Stimulated activated CD8-positive, alpha-beta memory T cell treated with anti-CD3 and anti-CD28 coated beads, Interleukin-15, amount 100 ng/mL, for 1 hour (primary cell): ENCODE results near the gene EGR1.

Source experiments
- DNase-seq: peaks from one replicate; pipeline ENCODE4 v3.0.0-alpha.2; 2020; ENCODE audit warnings: low read depth

Gene EGR1

DNA sequence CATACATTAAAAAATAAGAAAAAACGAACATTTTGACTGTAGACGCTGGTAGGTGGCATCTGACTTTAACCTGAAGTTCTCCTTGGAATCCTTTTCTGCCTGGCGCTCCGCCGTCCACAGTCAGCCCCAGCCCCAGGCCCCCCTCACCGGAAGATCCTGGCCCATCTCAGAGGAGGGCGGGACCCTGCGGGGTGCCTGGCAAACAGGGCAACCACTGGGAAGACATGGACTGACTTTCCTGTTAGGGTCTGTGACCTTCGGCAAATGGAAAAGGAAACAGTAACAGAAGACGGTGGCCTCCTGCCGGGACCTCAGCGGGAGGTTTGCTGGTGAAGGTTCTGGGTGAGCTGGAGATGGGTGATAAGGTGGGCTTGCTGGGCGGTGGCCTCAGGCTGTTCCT lies 11.7 kb upstream of the EGR1 start:
- no peak for DNase-seq

DNA sequence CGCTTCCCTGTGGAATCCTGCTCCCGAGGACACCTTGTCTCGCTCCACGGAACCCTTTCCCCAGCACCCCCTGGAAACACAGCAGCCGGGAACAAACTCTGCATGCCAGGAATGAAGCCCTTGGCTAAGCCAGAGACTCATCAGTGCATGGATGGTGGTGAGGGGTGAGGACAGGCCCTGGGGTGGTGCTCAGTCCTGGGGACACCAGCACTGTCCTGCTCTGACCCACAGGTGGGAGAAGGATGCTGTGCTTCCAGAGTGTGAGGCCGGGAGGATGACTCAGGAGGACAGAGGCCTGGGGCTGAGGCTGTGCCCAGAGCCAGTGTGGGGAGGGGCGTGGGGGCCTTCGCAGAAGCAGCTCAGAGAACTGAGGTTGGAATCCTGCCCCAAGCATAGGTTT lies 11.2 kb upstream of the EGR1 start:
- DNase-seq: no peak

DNA sequence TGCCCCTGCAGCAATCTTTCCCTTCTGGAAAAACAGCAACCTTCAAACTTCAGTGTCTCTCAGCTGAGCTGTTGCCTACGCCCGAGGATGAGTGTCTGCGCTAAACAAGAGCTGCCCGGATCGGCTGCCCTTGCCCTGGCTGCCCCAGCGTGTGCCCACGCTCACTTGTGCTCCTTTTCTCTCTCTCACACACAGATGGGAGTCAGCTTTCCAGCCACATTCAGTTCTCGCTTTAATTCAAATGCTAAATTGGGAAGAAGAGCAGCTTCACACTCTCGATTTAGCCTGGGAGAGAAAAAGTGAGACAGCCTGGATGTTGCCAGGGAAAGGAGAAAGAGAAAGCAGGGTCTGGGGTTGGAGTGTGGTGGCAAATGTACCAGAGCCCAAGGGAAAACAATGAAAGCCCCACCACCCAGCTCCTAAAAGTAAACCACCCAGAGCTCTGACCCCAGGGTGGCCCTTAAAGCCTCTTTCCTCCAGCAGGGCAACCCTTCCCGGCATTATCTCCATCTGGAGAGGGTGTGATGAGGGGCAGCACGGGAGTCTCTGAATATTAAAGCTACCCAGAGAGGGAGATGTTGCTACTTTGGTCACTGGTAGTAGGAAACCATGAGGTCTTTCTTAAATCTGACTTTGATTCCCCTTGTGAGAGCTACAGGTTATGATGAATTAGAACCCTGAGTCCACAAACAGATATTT lies 9.9 kb upstream of the EGR1 start:
- no peak for DNase-seq

DNA sequence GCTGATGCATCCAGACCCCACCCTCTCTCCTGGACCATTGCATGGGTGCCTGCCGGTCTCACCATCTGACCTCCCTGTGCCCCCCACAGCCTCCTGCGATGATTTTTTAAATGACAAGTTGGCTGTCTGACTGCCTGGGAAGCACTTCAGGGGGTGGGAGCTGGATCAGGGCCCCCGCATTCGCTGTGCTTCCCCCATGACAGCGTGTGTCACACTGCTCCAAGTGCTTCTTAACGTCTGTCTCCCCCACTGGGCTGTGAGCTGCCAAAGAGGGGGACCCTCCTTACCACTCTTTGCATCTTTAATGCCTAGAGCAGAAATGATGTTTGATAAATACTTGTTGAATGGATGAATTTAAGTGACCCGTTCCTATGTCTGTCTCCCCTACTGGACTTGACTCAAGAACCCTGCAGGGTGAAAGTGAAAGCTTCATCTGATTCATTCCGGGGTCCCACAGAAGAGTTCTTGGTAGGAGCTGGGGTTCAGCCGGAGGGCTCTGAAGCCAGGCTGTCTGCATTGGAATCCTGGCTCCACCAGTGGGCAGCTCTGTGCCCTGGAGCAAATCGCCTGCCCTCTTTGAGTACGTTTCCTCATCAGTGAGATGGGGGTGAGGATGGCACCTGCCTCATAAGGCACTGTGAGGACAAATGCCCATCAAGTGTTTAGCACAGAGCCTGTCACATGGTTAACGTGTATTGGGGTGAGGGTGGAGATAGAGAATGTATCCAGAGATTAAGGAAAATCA lies 7.6 kb upstream of the EGR1 start:
- no peak for DNase-seq

DNA sequence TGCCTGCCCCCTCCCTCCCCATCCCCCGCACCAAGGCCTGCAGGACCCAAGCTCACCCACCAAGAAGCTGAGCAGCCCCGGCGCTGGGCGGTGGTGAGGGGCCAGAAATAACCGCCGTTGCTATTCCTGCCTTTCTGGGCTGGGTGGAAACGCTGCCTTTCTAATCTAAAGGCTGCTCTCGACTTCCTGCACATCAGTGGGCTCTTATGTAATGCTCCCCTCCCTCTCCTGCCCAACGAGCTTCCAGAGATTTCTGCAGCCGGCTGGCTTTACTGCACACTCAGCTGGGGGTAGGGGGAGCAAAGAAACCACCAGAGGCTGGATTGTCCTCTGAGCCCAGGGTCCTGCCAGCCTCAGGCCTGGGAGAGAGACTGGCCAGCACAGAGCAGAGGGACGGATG lies 6.9 kb upstream of the EGR1 start:
- DNase-seq: no peak

DNA sequence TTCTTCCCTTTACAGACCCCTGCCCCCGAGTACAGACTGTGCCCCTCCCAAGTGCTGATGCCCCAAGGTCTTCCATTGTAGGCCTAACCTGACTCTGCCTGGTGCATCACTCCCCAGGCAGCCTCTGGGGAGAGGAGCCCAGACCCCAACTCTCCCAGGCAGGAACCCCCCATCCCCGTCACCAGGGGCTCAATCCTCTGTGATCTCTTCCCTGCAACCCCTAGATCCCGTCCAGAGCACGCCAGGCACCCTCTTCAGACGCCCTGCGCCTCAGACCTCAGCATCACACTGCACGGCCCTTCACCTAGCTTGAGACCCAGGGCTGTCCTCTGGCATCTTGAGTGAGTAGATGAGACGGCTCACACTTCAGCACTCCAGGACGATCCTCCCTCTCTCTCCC lies 6.4 kb upstream of the EGR1 start:
- DNase-seq: no peak

DNA sequence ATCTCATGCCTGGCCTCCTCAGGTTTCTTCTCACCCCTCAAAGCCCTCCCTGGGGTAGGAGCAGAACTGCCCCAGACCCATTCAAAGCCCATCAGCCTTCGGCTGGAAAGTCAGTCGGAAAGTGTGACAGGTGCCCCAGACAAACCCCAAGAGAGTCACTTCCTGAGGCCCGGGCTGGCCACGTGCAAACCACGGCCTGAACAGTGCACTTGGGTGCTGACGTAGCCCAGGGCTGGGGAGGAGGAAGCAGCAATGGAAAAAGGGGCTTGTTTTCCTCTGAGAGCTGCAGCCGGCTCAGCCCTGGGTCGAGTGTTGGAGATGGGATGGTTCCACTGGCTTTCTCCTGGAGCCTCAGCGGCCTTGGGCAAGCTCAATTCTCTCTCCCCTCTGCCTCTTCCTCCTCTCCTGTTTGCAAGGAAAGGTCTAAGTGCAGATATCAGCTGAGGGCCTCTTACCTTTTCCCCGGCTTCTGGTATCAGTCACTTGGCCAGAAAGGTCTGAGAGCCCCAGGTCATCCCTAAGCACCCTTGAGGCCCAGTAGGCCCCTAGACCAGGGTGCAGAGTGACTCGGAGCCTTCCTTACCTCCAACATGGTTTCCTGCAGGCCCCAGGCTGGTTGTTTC lies 5.9 kb upstream of the EGR1 start:
- DNase-seq: peak; percentile 72

DNA sequence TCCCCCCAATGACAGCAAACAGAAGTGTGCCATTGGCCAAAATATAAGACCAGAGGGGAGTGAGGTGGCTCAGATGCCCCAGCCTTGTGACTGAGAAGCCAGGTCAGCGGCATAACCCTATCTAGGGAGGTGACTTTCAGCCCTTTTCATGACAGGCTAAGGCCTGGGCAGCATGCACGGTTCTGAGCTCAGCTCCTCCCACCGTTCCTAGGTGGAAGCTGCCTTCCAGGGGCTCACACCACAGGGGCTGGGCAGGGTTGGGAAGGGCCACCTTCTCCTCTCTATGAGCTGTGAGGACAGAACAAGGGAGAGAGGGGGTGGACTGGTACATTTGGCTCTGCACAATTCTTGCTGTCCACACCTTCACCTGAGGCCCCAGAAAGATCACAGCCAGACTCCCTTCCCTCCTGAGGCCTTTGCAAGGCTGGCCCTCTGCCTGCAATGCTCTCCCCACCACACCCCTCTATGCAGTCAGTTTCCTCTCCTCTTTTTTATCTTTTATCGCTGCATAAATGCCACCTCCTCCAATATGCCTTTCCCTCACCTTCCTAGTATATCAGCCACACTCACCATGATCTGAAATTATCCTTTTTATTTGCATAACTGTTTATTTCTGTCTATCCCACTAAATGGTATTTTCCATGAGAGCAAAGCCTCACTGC lies 5.1 kb upstream of the EGR1 start:
- no peak for DNase-seq

DNA sequence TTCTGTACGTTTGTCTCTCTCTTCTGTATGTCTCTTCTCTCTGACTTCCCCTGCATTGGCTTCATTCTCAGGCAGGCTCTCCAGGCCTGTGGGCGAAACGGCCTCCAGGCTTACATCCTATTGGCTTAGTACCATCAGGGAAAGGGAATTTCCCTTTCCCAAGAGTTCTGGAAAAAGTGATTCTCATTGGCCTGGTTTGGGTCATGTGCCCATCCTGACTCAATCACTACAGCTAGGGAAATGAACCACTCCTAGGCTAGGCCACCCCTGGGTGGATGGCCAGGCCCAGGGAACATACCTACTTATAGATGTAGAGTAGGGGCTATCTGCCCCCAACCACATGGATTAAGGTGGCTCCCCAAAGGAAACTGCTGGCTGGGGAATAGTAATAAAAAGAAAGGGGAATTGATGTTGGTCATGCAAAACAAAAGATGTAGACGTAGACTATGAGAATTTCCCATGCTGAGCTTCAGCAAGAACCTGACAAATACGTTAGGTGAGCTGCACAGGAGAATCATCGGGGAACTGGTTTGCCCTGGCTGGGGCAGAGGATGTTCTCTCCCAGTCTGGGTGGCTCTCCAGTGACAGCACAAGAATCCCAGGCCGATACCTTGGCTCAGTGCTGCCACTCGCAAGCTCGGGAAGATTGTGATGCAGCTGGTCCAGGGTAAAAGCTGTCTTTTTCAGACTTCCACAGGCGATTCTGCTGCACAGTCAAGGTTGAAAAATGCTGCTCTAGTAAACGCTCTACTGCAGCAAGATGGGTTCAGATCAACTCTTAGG lies 3.7 kb upstream of the EGR1 start:
- DNase-seq: no peak

DNA sequence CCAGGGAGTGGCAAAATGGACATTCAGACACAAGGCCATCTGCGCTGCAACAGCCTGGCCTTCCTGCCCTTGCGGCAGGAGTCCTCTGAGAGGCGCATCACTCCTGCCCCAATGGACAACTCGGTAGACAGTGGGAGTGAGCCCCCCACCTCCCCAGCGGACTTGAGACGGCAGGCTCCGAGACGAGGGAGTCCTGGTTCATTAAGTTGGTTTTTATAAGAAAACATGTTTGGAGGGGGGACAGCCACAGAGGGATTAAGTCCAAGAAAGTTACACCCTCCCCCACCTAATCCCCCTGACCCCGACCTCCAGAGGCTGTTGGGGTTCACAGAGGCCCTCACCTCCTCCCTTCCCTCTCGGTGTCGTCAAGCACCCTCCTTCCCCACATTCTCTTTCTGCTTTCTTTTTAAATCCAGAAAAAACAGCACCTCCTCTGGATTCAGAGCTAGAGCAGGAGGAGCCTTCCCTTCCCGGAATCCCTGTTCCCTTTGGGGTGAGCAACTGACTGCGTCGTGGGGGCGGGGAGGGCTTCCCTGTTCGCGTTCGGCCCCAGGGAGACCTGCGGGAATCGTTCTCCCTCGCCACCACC lies 1.8 kb upstream of the EGR1 start:
- no peak for DNase-seq

DNA sequence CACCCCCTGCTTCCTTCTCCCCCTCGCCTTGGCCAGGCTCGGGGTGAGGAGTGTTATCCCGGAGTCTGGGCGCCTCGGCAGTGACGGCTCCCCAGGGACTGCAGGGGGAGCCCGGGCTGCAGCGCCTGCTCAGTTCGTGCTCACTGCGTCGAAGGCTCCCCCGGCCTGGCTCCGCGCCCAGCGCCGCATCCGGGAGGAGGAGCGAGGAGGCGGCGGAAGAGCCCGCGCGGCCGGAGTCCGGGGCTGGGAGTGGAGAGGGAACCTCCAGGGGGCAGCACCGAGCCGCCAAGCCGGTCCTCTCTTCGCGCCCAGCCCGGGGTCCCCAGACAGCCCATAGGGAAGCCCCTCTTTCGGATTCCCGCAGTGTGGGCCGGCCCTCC lies 1.3 kb upstream of the EGR1 start:
- peak; percentile 76 for DNase-seq

DNA sequence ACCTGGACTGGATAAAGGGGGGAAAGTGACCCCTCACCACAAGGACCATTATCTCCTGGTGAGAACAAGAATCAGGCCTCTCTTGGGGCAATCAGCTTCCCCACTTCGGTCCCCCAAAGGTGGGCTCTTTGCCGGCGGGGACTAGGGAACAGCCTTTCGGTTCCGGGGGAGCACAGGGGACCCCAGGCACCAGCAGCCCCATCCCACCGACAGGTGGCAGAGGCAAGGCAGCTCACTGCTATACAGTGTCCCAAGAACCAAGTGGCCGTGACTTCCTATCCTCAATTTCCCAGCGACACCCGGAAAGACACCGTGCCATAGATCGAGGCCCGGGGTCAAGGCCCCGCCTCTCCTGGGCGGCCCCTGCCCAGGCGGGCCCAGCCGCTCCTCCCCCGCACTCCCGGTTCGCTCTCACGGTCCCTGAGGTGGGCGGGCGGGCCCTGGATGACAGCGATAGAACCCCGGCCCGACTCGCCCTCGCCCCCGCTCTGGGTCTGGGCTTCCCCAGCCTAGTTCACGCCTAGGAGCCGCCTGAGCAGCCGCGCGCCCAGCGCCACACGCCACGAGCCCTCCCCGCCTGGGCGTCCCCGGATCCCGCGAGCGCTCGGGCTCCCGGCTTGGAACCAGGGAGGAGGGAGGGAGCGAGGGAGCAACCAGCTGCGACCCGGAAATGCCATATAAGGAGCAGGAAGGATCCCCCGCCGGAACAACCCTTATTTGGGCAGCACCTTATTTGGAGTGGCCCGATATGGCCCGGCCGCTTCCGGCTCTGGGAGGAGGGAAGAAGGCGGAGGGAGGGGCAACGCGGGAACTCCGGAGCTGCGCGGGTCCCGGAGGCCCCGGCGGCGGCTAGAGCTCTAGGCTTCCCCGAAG lies 655 bp upstream of the EGR1 start:
- DNase-seq: peak; percentile 91

DNA sequence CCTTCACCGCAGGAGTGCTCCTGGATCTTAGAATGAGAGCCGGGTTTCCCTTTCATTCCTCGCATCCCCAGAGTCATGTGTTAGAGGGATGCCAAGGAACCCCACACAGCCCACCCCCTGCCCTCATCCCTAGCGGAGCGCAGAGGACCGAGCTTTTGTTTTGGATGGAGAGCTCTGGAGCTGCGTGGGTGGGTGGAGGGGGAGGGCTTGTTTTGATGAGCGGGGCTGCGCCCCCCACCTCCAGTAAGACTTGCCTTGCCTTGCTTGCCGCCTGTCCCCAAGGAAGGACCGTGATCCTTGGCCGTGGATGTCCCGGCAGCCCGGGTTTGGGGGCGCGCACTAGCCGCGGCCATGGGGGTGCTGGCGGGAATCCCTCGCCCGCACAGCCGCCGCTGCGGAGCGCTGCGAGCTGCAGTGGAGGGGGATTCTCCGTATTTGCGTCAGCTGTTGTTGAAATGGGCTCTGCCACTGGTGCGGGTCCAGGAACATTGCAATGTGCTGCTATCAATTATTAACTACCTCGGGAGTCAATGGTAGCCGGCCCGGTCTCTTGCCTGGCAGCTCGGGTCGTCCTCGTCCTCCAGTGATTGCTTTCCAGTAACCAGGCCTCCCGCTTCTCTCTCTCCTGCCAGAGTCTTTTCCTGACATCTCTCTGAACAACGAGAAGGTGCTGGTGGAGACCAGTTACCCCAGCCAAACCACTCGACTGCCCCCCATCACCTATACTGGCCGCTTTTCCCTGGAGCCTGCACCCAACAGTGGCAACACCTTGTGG lies 1.0 kb downstream of the EGR1 start:
- DNase-seq: peak; percentile 26

DNA sequence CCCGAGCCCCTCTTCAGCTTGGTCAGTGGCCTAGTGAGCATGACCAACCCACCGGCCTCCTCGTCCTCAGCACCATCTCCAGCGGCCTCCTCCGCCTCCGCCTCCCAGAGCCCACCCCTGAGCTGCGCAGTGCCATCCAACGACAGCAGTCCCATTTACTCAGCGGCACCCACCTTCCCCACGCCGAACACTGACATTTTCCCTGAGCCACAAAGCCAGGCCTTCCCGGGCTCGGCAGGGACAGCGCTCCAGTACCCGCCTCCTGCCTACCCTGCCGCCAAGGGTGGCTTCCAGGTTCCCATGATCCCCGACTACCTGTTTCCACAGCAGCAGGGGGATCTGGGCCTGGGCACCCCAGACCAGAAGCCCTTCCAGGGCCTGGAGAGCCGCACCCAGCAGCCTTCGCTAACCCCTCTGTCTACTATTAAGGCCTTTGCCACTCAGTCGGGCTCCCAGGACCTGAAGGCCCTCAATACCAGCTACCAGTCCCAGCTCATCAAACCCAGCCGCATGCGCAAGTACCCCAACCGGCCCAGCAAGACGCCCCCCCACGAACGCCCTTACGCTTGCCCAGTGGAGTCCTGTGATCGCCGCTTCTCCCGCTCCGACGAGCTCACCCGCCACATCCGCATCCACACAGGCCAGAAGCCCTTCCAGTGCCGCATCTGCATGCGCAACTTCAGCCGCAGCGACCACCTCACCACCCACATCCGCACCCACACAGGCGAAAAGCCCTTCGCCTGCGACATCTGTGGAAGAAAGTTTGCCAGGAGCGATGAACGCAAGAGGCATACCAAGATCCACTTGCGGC lies 1.8 kb downstream of the EGR1 start:
- peak; percentile 44 for DNase-seq

DNA sequence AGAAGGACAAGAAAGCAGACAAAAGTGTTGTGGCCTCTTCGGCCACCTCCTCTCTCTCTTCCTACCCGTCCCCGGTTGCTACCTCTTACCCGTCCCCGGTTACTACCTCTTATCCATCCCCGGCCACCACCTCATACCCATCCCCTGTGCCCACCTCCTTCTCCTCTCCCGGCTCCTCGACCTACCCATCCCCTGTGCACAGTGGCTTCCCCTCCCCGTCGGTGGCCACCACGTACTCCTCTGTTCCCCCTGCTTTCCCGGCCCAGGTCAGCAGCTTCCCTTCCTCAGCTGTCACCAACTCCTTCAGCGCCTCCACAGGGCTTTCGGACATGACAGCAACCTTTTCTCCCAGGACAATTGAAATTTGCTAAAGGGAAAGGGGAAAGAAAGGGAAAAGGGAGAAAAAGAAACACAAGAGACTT lies 2.4 kb downstream of the EGR1 start:
- DNase-seq: peak; percentile 36

DNA sequence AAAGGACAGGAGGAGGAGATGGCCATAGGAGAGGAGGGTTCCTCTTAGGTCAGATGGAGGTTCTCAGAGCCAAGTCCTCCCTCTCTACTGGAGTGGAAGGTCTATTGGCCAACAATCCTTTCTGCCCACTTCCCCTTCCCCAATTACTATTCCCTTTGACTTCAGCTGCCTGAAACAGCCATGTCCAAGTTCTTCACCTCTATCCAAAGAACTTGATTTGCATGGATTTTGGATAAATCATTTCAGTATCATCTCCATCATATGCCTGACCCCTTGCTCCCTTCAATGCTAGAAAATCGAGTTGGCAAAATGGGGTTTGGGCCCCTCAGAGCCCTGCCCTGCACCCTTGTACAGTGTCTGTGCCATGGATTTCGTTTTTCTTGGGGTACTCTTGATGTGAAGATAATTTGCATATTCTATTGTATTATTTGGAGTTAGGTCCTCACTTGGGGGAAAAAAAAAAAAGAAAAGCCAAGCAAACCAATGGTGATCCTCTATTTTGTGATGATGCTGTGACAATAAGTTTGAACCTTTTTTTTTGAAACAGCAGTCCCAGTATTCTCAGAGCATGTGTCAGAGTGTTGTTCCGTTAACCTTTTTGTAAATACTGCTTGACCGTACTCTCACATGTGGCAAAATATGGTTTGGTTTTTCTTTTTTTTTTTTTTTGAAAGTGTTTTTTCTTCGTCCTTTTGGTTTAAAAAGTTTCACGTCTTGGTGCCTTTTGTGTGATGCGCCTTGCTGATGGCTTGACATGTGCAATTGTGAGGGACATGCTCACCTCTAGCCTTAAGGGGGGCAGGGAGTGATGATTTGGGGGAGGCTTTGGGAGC lies 3.1 kb downstream of the EGR1 start:
- peak; percentile 45 for DNase-seq

DNA sequence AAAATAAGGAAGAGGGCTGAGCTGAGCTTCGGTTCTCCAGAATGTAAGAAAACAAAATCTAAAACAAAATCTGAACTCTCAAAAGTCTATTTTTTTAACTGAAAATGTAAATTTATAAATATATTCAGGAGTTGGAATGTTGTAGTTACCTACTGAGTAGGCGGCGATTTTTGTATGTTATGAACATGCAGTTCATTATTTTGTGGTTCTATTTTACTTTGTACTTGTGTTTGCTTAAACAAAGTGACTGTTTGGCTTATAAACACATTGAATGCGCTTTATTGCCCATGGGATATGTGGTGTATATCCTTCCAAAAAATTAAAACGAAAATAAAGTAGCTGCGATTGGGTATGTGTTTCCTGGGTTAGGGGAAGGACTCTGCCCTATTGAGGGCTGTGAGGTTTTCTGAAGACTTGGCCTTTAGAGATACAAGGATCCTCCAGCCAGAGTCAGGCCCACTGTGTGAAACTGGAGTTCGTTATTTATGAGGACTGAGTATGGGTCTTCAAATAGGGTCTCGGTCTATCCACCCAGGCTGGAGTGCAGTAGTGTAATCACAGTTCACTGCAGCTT lies 3.8 kb downstream of the EGR1 start:
- DNase-seq: no peak
